Activated CD4-positive, CD25-positive, alpha-beta regulatory T cell treated with anti-CD3 and anti-CD28 coated beads, Interleukin-2, amount 50 U/mL, for 72 hours (primary cell): ENCODE results near the gene AZGP1.
A peak's percentile ranks its signal among the peaks of the same experiment; 100 is the strongest.
"Not testable (repeated sequence)": the region's sequence is repeated elsewhere in the genome, so short reads cannot be mapped to it uniquely, and the experiment has no call there.

Experiments used
- DNase-seq: peaks from one replicate; pipeline ENCODE4 v3.0.0; 2021

AZGP1 gene

DNA sequence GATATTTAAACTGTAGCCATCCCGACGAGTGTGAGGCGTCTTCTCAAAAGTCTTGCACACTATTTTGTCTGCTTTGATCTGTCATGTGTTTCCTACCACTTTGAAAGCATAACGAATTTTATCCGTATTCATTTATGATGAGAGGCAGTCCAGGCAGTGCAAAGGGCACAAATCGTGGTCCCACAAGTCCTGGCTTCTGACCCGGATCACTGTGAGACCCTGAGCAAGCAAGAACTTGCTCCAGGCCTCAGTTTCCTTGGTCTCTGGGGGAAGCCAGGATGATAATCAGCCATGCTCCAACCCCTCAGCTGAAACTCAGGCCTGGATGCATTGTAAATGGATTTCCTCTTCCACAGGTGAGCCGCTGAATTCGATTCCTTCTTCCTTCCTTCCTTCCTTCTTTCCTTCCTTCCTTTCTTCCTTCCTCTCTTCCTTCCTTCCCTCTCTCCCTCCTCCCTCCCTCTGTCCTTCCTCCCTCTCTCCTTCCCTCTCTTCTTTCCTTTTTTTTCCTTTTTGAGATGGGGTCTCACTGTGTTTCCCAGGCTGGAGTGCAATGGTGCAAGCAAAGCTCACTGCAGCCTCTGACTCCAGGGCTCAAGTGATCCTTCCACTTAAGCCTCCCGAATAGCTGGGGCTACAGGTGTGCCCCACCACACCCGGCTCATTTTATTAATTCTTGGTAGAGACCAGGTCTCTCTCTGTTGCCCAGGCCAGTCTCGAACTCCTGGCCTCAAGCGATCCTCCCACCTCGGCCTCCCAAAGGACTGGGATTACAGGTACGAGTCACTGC is 21.1 kb upstream of the AZGP1 start:
- DNase-seq, result no peak

DNA sequence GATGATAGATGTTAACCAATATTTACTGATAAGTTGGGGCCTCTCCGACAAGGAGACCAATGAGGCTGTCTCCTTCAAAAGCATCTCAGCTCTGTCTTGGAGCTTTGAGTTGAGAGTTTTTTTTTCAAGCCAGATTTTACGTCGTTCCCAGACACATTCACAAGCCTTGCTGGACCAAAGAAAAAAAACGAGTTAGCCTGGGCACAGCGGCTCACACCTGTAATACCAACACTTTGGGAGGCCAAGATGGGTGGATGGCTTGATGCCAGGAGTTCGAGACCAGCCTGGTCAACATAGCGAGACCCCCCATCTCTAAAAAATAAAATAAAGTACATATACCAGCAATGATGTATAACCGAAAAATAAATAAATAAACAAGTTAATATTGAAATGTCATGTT is 19.0 kb upstream of the AZGP1 start:
- DNase-seq, result no peak

DNA sequence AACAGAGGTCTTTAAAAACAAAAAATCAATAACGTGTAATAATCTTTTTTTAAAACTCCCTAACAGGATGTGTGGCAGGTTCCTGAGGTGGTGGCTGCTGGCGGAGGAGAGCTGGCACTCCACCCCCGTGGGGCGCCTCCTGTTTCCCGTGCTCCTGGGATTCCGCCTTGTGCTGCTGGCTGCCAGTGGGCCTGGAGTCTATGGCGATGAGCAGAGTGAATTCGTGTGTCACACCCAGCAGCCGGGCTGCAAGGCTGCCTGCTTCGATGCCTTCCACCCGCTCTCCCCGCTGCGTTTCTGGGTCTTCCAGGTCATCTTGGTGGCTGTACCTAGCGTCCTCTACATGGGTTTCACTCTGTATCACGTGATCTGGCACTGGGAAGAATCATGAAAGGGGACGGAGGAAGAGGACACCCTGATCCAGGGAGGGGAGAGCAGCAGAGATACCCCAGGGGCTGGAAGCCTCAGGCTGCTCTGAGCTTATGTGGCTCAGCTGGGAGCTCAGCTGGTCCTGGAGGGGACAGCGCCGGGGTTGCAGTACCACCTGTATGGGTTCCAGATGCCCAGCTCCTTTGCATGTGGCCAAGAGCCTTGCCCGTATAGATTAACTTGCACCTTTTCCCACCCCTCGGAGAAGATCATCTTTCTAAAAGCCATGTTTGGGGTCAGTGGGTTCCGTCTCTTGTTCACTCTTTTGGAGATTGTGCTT is 16.7 kb upstream of the AZGP1 start:
- DNase-seq, result no peak

DNA sequence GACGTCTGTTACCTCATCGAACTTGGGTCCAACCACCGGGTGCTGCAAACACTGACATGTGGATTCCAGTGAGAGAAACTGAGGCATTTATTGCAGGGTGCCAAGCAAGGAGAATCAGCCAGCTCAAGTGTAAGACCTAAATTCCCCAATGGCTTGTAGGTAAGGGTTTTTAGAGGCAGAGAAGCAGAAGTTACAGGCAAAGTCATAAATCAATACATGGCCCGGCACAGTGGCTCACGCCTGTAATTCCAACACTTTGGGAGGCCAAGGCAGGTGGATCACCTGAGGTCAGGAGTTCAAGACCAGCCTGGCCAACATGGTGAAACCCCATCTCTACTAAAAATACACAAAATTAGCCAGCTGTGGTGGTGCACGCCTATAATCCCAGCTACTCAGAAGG is 15.7 kb upstream of the AZGP1 start:
- not testable (repeated sequence) for DNase-seq

DNA sequence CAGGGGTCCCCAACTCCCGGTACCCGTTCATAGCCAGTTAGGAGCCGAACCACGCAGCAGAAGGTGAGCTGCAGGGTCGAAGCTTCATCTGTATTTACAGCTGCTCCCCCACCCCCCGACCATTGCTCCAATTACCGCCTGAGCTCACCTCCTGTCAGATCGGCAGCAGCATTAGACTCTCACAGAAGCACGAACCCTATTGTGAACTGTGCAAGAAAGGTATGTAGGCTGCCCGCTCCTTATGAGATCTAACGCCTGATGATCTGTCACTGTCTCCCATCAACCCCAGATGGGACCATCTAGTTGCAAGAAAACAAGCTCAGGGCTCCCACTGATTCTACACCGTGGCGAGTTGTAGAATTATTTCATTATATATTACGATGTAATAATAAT is 14.6 kb upstream of the AZGP1 start:
- DNase-seq, result no peak

DNA sequence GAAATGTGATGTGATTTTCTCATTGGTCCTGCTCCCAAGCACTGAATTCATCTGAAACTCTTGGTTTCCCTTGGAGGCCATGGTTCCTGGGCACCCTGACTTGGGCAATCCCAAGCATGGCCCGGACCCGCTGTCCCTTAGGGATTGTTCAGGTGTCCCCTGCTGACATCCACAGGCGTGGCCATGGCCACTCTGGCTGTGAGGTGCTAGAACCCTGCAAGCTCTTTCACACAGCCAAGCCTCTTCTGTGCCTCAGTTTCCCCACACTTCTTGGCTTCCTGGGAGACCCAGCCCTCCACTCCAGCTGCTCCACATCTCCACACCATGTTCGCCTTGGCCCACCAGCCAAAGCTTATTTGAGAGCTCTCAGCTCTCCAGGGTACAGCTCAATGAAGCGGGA is 12.0 kb upstream of the AZGP1 start:
- DNase-seq, result no peak

DNA sequence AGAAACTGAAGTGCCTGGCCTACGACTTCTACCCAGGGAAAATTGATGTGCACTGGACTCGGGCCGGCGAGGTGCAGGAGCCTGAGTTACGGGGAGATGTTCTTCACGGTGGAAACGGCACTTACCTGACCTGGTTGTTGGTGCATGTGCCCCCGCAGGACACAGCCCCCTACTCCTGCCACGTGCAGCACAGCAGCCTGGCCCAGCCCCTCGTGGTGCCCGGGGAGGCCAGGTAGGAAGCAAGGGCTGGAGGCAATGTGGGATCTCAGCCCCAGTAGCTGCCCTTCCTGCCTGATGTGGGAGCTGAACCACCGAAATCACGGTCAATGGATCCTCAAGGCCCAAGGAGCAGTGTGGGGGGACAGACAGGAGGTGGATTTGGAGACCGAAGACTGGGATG is 11.5 kb upstream of the AZGP1 start:
- not testable (repeated sequence) for DNase-seq

DNA sequence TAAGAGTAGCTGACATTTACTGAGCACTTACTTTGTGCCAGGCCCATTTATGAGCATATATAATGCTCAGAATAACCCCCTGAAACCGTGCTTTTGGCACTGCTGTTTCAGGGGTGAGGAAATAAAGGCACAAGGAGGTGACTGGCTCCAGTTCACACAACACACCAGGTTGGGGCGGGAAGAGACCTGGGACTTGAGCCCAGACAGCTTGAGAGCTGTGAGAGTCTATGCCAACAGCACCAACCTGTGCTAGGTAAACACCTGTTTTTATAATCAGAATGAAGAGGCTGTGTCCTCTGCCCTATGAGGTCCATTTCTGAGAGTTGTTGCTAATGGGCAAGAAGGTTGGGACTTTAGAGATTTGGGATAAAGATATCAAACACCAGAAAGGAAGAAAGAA is 8.8 kb upstream of the AZGP1 start:
- DNase-seq, result no peak

DNA sequence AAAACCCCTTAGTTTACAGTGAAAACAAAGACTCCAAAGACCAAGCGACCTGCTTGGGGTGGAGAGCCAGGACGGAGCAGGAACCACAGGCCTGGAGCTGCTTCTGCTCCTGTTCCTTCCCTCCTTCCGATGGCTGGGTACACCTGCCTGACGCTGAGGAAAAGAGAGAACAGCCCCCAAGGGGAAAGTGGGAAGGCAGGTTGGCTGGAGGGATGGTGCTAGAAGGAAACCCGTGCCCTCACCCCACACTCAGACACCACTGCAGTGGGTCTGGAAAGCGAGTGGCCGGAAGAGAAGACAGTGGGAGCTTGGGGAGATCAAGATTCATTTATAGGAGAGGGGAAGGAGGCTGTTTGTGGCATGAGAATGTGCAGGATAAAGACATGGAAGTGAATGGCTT is 5.2 kb upstream of the AZGP1 start:
- DNase-seq, result not testable (repeated sequence)

DNA sequence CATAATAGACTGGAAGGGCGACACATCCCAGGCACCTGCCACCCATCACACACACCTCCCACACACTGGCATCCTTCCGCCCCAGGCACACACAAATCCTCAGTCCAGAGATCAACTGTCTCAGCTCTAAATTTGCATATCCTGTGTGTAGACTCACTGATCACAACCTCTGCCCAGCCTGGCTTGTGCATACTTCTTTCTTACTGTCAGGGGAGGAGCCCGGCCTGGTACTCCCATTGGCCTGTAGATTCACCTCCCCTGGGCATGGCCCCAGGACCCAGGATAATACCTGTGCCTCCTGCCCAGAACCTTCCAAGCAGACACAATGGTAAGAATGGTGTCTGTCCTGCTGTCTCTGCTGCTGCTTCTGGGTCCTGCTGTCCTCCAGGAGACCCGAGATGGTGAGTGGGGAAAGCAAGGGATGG is 4.6 kb upstream of the AZGP1 start:
- DNase-seq, result not testable (repeated sequence)

DNA sequence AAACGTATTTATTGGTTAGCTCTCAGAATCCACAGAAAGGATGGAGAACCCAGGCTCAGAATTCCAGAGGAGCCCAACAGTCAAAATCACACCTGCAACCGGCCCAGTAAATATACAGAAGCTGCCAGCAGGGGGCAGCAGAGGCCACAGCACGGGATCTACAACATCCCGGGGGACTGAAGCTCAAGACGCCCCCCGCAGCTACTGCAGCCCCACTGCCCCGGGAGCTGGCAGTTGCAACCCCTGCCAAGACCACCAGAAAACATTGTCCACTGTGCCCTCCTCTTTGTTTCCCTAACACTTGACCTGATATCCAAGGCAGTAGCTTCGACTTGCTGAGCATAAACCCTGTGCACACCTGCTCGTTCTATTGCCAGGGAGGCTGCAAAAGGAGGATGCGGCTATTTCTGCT is 4.0 kb upstream of the AZGP1 start:
- peak; percentile 68 for DNase-seq

DNA sequence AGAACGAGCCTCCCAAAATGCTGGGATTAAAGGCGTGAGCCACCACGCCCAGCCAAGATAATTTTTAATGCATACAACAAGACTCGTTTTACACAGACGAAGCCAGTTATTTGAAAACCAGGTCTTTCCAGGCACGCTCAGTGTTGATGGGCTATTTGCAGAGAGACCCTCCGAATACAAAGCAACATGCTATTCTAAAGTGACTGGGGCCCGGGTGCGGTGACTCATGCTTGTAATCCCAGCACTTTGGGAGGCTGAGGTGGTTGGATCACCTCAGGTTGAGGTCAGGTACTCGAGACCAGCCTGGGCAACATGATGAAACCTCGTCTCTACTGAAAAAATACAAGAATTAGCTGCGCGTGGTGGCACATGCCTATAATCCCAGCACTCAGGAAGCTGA is 795 bp upstream of the AZGP1 start:
- no peak for DNase-seq

DNA sequence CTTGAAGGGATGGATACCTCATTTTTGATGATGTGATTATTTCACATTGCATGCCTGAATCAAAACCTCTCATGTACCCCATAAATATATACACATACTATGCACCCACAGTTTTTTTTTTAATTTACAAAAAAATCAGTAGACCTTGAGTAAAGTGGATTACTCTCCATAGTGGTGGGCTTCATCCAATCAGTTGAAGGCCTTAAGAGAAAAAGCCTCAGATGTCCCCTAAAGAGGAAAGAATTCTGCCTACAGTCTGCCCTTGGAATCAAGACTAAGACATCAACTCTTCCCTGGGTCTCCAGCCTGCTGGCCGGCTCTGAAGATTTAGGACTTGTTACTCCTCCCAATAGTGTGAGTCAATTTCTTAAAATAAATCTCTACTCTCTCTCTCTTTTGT is 1.1 kb downstream of the AZGP1 start:
- no peak for DNase-seq

DNA sequence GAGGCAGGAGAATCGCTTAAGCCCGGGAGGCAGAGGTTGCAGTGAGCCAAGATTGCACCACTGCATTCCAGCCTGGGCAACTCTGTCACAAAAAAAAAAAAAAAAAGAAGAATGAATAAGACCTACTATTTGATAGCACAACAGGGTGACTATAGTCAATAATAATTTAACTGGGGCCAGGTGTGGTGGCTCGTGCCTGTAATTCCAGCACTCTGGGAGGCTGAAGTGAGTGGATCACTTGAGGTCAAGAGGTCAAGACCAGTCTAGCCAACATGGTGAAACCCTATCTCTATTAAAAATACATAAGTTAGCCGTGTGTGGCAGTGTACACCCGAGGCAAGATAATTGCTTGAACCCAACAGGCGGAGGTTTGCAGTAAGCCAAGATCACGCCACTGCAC is 2.0 kb downstream of the AZGP1 start:
- not testable (repeated sequence) for DNase-seq

DNA sequence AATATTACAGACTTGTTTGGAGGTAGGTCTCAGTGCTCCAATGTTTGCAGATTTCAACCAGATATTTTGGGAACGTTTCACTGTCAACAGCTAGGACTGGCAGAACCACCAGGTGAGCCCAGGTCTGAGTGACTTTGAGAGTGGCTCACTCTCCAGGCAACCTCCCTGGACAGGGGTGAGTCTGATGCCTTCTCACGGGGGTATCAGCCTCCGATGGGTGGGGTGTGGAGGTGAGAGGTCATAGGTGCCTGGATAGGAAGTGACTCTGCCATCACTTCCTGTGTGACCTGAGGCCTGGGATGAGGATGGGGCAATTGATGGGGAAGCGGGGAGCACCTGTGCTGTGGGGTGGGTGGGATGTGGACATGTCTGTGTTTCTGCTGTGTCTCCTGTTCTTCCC is 4.6 kb downstream of the AZGP1 start:
- no peak for DNase-seq

DNA sequence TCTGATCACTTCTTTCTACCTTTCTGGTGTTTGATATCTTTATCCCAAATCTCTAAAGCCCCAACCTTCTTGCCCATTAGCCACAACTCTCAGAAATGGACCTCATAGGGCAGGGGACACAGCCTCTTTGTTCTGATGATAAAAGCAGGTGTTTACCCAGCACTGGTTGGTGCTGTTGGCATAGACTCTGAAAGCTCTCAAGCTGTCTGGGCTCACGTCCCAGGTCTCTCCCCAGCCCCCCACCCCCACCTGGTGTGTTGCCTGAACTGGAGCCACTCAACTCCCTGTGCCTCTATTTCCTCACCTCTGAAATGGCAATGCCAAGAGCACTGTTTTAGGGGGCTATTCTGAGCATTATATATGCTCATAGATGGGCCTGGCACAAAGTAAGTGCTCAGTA is 6.0 kb downstream of the AZGP1 start:
- DNase-seq, result not testable (repeated sequence)

DNA sequence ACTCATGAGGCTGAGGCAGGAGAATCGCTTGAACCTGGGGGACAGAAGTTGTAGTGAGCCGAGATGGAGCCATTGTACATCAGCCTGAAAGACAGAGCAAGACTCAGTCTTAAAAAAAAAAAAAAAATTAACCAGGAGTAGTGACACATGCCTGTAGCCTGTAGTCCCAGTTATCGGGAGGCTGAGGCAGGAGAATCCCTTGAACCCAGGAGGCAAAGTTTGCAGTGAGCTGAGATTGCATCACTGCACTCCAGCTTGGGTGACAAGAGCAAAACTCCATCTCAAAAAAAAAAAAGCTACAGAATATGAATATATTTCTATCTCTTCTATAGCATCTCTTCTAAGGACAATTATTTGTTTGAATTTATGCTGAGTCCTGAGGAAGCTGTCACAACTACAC is 6.5 kb downstream of the AZGP1 start:
- no peak for DNase-seq

DNA sequence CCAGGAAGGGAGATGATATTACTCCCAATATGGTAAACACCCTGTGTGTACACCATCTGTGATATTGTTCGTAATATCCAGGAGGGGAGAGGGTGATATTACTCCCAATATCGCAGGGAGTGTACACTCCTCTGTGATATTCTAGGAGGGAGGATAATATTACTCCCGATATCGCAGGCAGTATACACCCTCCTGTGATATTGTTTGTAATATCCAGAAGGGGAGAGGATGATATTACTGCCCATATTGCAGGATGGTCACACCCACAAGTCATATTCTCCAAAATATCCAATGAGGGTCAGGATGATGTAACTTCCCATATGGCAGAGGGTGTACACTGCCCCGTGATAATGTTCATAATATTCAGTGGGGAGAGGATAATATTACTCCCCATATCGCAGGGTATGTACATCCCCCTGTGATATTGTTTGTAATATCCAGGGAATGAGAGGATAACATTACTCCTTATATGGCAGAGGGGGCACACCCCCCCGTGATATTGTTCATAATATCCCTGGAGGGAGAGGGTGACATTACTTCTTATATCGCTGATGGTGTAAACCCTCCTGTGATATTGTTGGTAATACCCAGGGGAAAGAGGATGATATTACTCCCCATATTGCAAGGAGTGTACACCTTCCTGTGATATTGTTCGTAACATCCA is 17.1 kb downstream of the AZGP1 start:
- DNase-seq, result no peak

DNA sequence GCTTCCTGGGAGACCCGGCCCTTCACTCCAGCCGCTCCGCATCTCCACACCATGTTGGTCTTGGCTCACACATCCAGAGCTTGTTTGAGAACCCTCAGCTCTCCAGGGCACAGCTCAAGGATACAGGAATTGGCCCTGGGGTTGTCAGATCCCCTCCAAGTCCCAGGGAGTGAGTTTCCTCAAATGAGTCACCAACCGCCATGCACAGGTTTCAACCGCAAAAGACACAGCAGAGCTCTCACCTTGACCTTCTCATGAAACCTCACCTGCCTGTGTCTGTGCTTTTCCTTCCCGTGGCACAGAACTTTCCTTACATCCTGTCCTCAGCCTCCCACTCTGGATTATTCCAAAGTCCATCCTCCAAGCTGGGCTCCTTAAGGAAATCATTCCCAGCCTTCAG is 20.6 kb downstream of the AZGP1 start:
- DNase-seq, result no peak

DNA sequence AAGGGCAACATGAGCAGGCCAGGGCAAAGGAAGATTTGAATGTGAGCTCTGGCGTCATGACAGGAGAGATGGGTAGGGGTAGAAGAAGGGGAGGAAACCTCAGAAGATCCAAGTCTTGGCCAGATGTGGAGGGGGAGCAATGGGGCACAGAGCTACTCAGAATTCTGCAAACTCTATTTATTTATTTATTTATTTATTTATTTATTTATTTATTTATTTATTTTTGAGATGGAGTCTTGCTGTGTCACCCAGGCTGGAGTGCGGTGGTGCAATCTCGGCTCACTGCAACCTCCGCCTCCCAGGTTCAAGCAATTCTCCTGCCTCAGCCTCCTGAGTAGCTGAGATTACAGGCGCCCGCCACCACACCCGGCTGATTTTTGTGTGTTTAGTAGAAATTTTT is 21.2 kb downstream of the AZGP1 start:
- not testable (repeated sequence) for DNase-seq

DNA sequence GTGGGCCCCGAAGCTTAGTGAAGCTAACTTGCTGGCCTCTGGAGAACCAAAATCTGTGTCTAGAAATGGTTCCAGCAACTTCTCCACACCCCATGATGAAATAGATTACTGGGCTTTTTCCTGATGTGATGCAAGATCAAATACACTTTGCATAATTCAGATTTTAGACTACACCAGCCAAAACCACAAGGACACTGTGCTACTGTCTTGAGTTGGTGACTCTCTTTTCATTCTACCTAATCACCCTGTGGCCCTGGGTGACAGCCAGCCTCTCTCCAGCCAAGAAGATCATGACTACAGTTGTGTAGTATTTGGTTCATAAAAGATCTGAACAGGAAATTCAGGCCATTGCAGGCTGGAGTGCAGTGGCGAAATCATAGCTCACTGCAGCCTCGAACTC is 22.2 kb downstream of the AZGP1 start:
- no peak for DNase-seq

DNA sequence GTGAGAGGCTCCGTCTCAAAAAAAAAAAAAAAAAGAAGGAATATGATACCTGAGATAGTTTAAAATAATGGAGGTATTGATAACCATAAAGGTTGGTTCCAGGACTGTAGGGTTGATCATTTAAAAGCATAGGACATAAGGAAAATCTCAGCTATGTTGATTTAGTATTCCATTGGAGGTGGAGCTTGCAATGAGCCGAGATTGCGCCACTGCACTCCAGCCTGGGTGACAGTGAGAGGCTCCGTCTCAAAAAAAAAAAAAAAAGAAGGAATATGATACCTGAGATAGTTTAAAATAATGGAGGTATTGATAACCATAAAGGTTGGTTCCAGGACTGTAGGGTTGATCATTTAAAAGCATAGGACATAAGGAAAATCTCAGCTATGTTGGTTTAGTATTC is 23.2 kb downstream of the AZGP1 start:
- DNase-seq, result not testable (repeated sequence)

DNA sequence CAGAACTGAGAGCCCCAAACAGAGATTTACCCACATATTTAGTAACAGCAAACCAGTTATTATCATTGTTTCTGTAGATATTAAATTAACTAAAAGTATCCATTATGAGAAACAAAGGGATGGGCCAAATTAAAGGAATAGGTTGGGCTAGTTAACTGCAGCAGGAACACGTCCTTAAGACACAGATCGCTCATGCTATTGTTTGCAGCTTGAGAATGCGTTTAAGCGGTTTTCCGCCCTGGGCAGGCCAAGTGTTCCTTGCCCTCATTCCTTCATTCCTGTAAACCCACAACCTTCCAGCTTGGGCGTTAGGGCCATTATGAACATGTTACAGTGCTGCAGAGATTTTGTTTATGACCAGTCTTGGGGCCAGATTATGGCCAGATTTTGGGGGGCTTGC is 25.0 kb downstream of the AZGP1 start:
- DNase-seq, result not testable (repeated sequence)

DNA sequence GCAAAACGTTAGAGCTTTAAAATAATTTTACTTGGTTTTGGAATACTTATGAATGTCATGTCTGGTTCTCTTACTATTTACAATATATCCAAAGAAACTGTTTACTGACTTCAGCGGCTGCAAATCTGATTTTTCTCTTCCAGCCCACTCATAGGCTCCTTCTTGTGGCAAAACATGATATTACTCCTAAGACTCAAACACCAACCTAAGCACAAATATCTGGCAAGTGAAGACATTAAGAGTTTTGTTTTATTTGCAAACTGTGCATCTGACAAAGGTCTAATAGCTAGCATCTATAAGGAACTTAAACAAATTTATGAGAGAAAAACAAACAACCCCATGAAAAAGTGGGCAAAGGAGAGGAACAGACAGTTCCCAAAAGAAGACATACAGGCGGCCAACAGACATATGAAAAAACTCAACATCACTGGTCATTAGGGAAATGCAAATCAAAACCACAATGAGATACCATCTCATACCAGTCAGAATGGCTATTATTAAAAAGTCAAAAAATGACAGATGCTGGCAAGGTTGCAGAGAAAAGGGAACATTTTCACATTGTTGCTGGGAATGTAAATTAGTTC is 26.1 kb downstream of the AZGP1 start:
- no peak for DNase-seq
